IPS-NIHi7 (cell line): ENCODE results near the gene PLA2G4A.

Experiments
- DNase-seq: peaks from one replicate; pipeline ENCODE4 v3.0.0; 2012; ENCODE audit warnings: mixed read lengths; ENCODE audit errors: extremely low spot score

PLA2G4A gene

GRCh38 chr1:186828611-186829454 lies at the start of gene PLA2G4A:
TSS of gene PLA2G4A (plus strand) at chr1:186828949. CDS start at chr1:186854355, 25,406 bp downstream.
- peak; percentile 59 for DNase-seq

- no peak for DNase-seq
Observed at GRCh38 chr1:186780076-186780475, 48.7 kb upstream of the PLA2G4A start.

- DNase-seq = no peak
Observed at GRCh38 chr1:186781730-186782129, 47.0 kb upstream of the PLA2G4A start.

GRCh38 chr1:186782791-186783190 lies 46.0 kb upstream of the PLA2G4A start:
- no peak for DNase-seq

GRCh38 chr1:186783193-186783592 lies 45.6 kb upstream of the PLA2G4A start:
- no peak for DNase-seq

GRCh38 chr1:186785503-186785902 lies 43.2 kb upstream of the PLA2G4A start:
- no peak for DNase-seq

- DNase-seq = no peak
Observed at GRCh38 chr1:186790101-186790500, 38.6 kb upstream of the PLA2G4A start.

- no peak for DNase-seq
Observed at GRCh38 chr1:186792870-186793581, 35.7 kb upstream of the PLA2G4A start.

- no peak for DNase-seq
Observed at GRCh38 chr1:186793582-186793927, 35.2 kb upstream of the PLA2G4A start.

- DNase-seq = no peak
Observed at GRCh38 chr1:186798960-186799688, 29.6 kb upstream of the PLA2G4A start.

GRCh38 chr1:186799689-186800054 lies 29.1 kb upstream of the PLA2G4A start:
- DNase-seq = no peak

GRCh38 chr1:186802388-186802787 lies 26.4 kb upstream of the PLA2G4A start:
- no peak for DNase-seq

GRCh38 chr1:186804679-186805078 lies 24.1 kb upstream of the PLA2G4A start:
- no peak for DNase-seq

- DNase-seq = peak; percentile 37
Observed at GRCh38 chr1:186806477-186806876, 22.3 kb upstream of the PLA2G4A start.

GRCh38 chr1:186807163-186807562 lies 21.6 kb upstream of the PLA2G4A start:
- DNase-seq = no peak

- no peak for DNase-seq
Observed at GRCh38 chr1:186811892-186812291, 16.9 kb upstream of the PLA2G4A start.

GRCh38 chr1:186812570-186812969 lies 16.2 kb upstream of the PLA2G4A start:
- DNase-seq = no peak

GRCh38 chr1:186813420-186813819 lies 15.3 kb upstream of the PLA2G4A start:
- no peak for DNase-seq

GRCh38 chr1:186819126-186819525 lies 9.6 kb upstream of the PLA2G4A start:
- no peak for DNase-seq

GRCh38 chr1:186819563-186819962 lies 9.2 kb upstream of the PLA2G4A start:
- no peak for DNase-seq

- no peak for DNase-seq
Observed at GRCh38 chr1:186829686-186830587, 1.2 kb downstream of the PLA2G4A start.
